HG03521 (cell line): ENCODE data around the gene FBXL12.
"Not testable (repeated sequence)": the region's sequence is repeated elsewhere in the genome, so short reads cannot be mapped to it uniquely, and the experiment has no call there.

Experiments
- ATAC-seq: cut with Tn5 transposase; IDR thresholded peaks from one replicate; pipeline ENCODE4 v1.9.1; 2021; ENCODE audit warnings: mild to moderate bottlenecking, moderate library complexity; ENCODE audit not compliant: unreplicated experiment

FBXL12 gene

GRCh38 chr19:9839415-9839814, 20.5 kb upstream of the FBXL12 start:
- ATAC-seq = no peak

- ATAC-seq = no peak
Measured at GRCh38 chr19:9838324-9838723, 19.4 kb upstream of the FBXL12 start.

GRCh38 chr19:9836021-9836420, 17.1 kb upstream of the FBXL12 start:
- no peak for ATAC-seq

DNA sequence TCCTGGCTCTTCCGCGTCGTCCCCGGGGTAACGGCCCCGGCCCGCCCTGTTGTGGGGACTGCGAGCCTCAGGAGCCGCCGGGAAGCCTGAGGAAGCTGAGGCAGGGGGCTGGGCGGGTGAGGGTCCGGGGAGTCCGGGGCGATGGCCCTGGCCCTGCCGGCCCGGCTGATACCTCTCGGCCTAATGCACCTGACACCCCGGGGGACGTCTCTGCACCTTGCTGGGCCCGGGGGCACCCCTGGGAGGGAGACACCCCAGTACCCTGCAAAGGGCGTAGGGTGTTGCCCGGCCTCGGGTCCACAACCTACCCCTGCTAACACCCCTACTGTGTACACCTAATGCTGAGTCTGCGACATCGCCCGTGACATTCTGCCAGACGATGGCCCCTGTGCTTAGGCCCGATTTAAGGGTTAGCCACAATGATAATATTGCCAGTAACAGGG, 16.6 kb upstream of the FBXL12 start:
- peak; percentile 1 for ATAC-seq

DNA sequence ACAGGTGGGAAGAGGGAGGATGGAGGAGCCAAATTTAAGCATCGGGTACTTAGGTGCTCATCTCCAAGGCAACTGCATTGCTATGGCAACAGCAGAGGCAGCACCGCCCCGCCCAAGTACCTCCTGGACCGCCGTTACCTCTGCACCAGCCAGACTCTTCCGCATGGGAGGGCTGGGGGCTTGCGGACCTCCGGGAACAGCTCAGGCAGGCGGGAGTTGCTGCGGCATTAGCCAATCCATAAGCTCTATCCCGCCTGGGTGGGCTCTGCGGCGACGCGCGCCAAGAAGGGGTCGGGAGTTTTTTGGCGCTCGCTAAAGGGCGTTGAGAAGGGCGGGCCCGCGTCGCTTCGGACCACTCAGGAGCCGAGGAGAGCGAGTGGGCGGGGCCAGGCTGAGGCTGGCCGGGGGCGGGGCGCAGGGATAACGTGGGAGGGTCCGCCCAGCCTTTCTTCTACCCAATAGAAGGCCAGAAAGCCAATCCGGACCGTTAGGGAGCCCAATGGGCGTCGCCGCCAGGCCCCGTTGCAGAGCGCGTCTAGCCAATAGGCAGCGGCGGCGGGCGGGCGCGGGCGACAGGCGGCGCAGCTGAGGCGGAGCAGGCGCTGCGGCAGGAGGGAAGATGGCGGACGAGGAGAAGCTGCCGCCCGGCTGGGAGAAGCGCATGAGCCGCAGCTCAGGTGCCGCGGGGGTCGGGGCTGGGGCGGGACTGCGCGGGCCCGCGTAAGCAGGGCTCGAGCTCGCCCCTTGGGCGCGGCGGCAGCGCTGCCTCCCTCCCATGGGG, 16.0 kb upstream of the FBXL12 start, which contains the start of gene PIN1:
PIN1 (plus strand) TSS at position 593 of the 781 bp plus-strand sequence; CDS start at position 620, 27 bp downstream.
- ATAC-seq = peak; percentile 87

- no peak for ATAC-seq
Measured at GRCh38 chr19:9834307-9834725, 15.4 kb upstream of the FBXL12 start.

DNA sequence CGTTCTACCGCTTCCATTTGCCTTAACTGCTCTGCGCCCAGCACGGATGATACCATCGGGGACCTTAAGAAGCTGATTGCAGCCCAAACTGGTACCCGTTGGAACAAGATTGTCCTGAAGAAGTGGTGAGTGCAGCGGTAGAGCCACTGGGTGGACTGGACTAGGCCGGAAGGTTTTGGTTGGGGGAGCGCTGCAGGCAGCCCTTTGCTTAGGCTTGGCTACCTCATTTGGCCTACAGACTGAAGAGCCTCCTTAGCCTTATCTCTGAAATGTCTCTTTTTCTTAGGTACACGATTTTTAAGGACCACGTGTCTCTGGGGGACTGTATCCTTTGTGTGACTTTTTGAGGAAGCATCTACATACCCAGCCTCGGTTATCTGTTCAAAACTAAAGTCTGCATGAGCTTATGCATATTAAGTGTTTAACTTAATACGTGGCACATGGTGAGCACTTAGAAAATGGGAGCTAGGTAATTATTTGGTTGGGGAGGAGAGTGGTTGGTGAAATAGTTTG, 9.7 kb upstream of the FBXL12 start:
- no peak for ATAC-seq

DNA sequence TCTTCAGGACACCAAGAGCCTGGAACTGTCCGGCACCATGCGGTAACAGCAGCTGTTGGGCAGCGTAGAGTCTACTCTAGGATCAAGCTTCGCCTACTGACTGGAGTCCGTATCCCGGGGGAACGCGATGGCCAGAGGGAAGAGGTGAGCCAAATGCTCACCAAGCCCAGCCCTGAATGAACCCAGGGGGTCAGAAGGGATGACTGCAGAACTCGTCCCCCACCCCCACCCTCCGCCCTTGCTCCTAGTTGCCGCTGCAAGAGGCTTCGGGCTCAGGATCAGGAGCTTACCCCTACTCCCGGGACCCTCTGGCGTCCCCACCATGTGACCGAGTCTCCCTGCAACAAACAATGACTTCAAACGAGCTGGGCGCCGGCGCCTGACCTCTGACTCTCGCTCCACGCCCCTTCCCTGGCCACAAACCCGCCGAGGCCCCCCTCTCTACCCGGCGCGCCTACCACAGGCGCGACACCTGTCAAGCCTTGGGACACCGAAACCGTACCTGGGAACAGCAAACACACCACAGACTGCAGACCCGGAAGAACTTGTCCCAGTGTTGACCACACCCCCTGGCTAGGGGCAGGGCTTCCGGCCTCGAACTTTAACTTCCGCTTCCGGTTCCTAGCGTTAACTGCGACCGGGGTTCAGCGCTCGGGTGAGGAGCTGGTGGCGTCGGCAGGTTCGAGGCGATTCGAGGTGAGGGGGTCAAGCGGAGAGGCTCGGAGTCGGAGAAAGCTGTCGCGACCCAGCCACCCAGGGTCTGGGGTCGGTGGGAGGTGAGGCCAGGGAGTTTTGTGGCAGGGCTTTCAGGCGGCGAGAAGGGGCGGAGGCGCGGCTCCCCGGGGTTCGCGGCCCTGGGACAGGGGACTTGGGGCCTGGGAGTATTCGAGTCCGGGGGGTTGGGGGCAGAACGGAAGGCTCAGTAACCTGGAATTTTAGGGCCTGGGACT, 8.7 kb upstream of the FBXL12 start, which contains the start of gene UBL5:
UBL5 (plus strand) TSS at position 630 of the 950 bp plus-strand sequence. CDS start 420 bp downstream, outside the sequence.
- ATAC-seq = peak; percentile 88

DNA sequence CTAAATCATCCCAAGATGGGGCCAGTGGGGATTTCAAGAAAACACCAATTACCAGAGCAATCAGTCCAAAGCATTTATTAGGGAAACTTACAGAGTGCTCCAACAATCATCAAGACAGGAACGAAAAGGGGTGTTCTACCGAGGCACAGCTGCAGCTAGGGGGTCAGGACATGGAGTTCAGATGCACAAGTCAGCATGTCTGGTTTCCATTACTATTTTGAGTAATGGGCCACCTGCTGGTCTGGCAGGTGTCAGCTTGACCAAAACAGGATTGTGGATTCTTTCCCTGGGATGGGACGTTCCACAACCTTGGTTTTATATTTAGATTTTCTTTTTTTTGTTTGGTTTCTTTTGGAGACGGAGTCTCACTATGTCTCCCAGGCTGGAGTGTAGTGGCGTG, 4.9 kb upstream of the FBXL12 start:
- ATAC-seq = no peak

- not testable (repeated sequence) for ATAC-seq
Measured at GRCh38 chr19:9820034-9820433, 1.2 kb upstream of the FBXL12 start.

- ATAC-seq = no peak
Measured at GRCh38 chr19:9819596-9819909, 674 bp upstream of the FBXL12 start.

GRCh38 chr19:9818175-9818733, 625 bp downstream of the FBXL12 start:
- no peak for ATAC-seq

DNA sequence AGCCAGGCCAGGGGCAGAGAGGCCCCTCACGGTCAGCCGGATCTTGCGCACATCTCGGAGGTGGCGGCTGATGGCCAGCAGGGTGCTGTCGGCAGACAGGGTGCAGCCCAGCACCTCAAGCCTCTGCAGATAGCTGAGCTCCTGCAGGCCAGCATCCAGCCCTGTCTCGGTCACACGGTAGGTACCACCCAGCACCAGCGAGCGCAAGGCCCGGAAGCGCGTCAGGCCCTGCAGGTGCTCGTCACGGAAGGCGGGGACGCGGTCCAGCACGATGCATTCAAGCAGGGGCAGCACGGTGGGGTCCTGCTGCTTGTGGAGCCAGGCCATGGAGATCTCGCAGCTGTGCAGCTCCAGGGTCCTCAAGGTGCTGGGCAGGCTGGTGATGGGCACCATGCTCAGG, 7.7 kb downstream of the FBXL12 start:
- ATAC-seq = no peak

GRCh38 chr19:9808855-9809824, 9.7 kb downstream of the FBXL12 start:
- ATAC-seq = no peak

GRCh38 chr19:9806803-9807202, 12.1 kb downstream of the FBXL12 start:
- ATAC-seq = no peak

DNA sequence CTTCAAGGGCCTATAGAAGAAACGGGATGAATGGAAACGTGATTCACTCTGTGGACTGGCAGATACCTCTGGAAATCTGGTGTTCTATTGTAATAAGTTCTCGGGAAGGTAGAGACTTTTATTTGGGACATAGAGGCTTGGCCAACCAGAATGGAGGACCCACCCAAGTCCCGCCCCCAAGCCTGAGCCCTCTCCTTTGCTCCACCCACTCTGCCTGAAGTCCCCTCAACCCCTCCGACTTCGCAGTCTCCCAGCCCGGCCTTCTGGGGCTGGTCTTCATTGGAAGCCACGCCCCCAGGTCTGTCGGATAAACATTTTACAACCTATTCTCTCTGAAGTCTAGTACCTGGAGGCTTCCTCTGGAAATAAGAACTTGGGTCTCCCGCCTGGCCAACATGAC, 16.9 kb downstream of the FBXL12 start:
- ATAC-seq = no peak

DNA sequence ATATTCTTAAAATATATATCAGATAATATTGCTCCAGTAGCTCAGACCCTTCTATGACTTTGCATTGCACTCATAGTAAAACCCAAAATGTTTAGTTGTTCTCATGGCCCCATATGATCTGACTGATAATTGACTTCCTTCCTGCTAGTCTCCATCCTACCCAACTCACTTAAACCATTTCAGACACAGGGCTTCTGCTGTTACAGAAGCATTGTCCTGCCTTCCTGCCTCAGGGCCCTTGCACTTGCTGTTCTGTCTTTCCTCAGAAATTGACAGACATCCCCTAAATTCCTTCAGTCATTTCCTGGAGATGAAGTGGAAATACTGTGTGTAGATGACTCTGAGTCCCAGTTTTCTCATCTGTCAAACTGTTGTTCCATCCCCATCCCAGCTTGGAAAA, 19.7 kb downstream of the FBXL12 start:
- ATAC-seq = no peak

DNA sequence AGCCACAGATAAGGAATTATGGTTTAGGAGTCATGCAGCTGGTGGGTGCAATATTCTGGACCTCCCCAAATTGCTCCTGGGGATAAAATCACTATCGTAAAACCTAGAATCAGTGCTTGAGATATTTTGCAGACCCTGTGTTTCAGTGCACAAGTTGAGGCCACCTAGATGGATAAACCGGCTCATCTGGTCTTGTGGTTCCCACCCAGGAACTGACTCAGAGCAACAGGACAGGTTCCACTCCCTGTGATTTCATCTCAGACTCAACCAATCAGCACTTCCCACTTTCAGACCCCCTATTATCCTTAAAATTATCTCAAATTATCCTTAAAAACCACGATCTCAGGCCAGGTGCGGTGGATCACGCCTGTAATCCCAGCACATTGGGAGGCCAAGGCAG, 21.0 kb downstream of the FBXL12 start:
- ATAC-seq = no peak

- no peak for ATAC-seq
Measured at GRCh38 chr19:9796113-9796773, 22.6 kb downstream of the FBXL12 start.
